ENCODE measurements around the gene CD2.

The CD2 gene, protein sequence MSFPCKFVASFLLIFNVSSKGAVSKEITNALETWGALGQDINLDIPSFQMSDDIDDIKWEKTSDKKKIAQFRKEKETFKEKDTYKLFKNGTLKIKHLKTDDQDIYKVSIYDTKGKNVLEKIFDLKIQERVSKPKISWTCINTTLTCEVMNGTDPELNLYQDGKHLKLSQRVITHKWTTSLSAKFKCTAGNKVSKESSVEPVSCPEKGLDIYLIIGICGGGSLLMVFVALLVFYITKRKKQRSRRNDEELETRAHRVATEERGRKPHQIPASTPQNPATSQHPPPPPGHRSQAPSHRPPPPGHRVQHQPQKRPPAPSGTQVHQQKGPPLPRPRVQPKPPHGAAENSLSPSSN

DNA sequence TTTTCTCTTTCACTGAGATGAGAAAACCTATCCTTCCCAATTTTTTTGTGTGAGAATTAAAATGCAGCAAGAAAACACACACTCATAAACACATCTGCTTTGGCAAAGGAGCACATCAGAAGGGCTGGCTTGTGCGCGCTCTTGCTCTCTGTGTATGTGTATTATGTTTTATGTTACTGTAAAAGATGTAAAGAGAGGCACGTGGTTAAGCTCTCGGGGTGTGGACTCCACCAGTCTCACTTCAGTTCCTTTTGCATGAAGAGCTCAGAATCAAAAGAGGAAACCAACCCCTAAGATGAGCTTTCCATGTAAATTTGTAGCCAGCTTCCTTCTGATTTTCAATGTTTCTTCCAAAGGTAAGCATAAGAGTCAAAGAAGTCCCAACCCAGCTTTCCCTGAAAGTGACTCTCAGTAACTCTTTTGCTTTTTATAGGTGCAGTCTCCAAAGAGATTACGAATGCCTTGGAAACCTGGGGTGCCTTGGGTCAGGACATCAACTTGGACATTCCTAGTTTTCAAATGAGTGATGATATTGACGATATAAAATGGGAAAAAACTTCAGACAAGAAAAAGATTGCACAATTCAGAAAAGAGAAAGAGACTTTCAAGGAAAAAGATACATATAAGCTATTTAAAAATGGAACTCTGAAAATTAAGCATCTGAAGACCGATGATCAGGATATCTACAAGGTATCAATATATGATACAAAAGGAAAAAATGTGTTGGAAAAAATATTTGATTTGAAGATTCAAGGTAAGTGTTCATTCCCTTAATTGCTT is at the start of gene CD2:
Gene CD2, plus strand, starts transcription at position 233 of the 780 bp plus-strand sequence. Its CDS starts 63 bp downstream, at position 296.
- DNase-seq = peak; percentile 82

DNA sequence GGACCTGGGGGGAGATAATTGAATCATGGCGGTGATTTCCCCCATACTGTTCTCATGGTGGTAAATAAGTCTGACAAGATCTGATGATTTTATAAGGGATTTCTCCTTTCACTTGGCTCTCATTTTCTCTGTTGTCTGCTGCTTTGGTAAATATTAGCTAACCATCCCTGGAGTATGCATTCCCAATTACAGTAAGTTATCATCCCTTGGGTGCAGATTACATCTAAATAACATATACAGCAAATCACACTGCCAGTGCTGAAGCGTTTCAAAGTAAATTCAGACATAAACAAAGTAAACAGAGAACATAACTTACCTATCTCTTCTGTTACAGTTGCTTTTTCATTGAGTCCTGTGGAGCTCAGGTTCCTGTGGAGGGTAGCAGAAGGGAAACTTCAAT is 48.1 kb upstream of the CD2 start:
- DNase-seq = no peak

DNA sequence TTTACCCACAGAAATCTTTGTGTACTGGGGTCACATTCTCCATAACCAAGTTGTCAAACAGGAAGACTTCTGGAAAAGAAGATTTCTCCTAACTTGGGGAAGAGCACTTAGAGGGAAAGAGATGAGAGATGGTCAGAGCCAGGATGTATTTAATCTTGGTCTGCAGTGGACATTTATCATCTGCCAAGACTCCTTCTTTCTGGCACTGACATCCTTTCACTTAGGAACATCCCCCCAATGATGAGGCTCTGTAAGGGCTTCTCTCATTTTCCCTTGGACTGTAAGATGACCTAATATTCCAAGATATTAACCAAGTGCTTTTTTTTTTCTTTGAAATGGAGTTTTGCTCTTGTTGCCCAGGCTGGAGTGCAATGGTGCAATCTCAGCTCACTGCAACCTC is 47.4 kb upstream of the CD2 start:
- DNase-seq = no peak

GRCh38 chr1:116708255-116708900 is 45.9 kb upstream of the CD2 start:
- DNase-seq = no peak

GRCh38 chr1:116709666-116710167 is 44.5 kb upstream of the CD2 start:
- no peak for DNase-seq

- no peak for DNase-seq
Measured at GRCh38 chr1:116710420-116711262, 43.6 kb upstream of the CD2 start.

DNA sequence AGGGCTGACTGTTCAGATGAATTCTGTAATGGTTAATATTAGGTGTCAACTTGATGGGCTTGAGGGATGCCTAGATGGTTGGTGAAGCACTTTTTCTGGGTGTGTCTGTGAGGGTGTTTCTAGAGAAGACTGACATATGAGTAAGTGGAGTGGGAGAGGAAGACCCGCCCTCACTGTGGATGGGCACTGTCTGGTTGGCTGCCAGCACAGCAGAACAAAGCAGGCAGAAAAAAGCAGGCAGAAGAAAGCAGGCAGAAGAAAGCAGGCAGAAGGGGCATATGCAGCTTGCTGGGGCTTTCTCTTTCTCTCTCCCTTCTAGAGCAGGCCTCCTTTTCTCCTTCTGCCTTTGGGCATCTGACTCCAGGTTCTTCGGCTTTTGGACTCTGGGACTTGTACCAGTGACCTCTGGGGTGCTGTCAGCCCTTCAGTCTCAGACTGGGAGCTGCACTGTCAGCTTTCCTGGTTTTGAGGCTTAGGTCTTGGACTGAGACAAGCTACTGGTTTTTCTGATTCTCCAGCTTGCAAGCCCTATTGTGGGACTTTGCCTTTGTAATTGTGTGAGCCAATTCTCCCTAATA is 42.9 kb upstream of the CD2 start:
- DNase-seq = no peak

DNA sequence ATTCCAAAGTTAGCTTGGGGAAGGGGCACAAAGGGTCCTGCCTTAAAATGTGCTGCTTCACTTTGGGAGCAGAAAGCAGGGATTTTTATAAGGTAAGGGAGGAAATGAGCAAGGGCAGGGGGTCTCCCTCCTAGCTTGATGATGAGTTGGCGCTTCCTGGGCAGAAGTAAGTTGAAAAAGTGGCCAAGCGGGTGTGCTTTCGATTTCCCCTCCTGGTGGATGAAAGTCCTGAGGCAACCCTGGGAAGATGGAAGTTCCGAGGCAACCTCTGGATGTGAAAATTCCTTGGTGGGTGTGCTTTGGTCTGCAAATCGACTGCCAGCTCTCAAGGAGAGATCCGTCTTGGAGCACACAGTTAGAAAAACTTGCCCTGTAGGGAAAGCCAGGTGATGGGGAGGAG is 41.7 kb upstream of the CD2 start:
- DNase-seq = no peak

DNA sequence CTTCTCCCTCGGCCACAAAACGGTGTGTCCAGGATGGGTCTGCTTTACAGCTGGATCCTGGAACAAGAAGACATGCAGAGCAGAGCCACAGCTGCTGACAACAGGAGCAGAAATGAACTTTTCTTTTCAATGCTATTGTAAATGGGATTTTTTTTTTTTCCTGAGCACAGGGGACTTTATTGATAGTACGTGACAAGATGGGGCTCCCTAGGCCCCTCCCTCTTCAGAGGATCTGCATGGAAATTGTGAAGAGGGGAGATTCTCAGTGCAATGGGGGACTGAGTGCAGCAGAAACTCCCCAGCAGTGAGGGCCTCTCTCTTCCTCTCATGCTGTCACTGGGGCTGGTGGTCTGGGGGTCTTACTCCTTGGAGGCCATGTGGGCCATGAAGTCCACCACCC is 40.8 kb upstream of the CD2 start:
- DNase-seq = no peak

DNA sequence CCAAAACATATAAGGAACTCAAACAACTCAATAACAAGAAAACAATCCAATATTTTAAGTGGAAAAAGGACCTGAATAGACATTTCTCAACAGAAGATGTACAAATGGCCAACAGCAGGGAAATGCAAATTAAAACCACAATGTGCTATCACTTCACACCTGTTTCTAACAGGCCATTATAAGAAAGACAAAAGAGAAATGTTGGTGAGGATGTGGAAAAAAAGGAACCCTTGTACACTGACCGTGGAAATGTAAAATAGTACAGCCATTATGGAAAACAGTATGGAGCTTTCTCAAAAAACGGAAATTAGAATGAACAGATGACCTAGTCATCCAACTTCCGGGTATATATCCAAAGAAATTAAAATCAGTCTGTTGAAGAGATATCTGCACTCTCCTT is 37.8 kb upstream of the CD2 start:
- no peak for DNase-seq

GRCh38 chr1:116717318-116717717 is 36.9 kb upstream of the CD2 start:
- no peak for DNase-seq

DNA sequence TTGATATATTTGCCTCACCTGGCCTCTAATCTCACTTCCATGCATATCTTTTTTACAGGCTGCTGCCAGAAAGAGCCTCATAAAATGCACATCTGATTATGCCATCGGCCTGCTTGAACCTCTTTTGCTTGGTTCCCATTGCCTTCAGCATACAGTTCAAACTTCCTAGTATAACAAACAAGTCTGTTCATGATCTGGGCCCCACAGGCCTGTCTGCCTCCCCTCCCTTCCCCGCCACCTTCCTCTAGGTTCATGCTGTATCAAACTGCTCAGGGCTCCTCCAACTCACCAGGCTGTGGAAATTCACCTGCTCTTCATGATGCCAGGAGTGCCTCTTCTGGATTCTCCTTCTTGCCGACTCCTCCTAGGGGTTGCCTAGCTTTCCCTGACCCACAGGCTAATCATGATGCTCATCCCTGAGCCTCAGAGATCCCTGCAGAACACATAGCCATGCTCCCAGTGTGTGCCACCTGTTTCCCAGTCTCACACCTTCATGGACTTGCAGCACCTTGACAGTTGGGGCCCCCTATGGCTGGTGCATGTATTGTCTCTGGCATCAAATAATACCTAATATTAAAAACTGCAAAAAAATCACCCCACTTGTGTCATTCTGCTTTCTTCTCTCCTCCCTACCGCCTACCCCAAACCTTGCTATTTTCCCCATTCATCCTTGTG is 33.7 kb upstream of the CD2 start:
- DNase-seq = no peak

DNA sequence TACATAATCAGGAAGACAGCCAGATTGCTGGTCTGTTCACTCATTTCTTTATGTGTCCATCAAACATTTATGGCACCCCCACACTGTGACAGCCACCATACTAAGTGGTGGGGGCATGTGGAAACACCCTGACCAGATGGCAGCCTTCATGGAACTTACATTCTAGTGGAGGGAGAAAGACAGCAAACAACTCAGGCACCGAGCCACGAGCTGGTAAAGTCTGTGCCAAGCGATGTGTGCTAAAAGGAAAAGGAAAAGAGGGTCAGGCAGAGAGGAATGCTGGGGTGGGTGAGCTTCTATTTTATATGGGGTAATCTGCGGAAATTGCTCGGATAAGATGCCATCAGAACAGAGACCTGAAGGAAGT is 33.2 kb upstream of the CD2 start:
- DNase-seq = no peak

- no peak for DNase-seq
Measured at GRCh38 chr1:116721451-116722007, 32.7 kb upstream of the CD2 start.

- no peak for DNase-seq
Measured at GRCh38 chr1:116722016-116722838, 32.0 kb upstream of the CD2 start.

- DNase-seq = peak; percentile 84
Measured at GRCh38 chr1:116724765-116725375, 29.4 kb upstream of the CD2 start.

- DNase-seq = no peak
Measured at GRCh38 chr1:116725798-116726197, 28.4 kb upstream of the CD2 start.

GRCh38 chr1:116726872-116727820 is 27.1 kb upstream of the CD2 start:
- no peak for DNase-seq

- DNase-seq = no peak
Measured at GRCh38 chr1:116731439-116731838, 22.8 kb upstream of the CD2 start.
